K562 (cell line): ENCODE data around the gene PCDHA11. TPM values are rescaled to one million over a fixed set of nuclear protein-coding genes. Genes with fewer than 3 reads are reported as not detected.
"Not testable (repeated sequence)": the region's sequence is repeated elsewhere in the genome, so short reads cannot be mapped to it uniquely, and the experiment has no call there.

Source experiments
- ATAC-seq: fragments of 200-7000 bp; cut with Tn5 transposase; 3 replicates; pipeline ENCODE4 v1.9.1; 2020; ENCODE audit warnings: moderate library complexity
- BruUV-seq: library from RNA; stranded (reverse); fragments of 400-500 nt; replicated peaks from 2 replicates; lab custom pipeline; 2021; lab: Mats Ljungman, UMichigan
- CTCF ChIA-PET: fragments of 300-600 bp; formaldehyde crosslinking; extraction: SDS; loops from one replicate; lab custom pipeline; 2021; ENCODE audit warnings: low intra/inter-chr PET ratio; lab: Yijun Ruan, JAX
- POLR2A ChIA-PET: fragments of 300-600, 350-650 bp; sonication (Branson Sonifier 250); formaldehyde crosslinking; extraction: SDS; loops from one replicate; lab custom pipeline; 2021; ENCODE audit warnings: antibody characterized with exemption, inconsistent platforms; lab: Yijun Ruan, JAX
- DNase-seq, 4 experiments: peaks; one replicate each; pipeline versions ENCODE4 v3.0.0 to v3.0.0-alpha.2; 2011 to 2018; ENCODE audit warnings: low spot score in 3 of 4, mixed read lengths in 3 of 4; ENCODE audit errors: extremely low read depth in 1 of 4
- FAIRE-seq: peaks from 2 replicates; lab custom pipeline; 2011; peaks lifted over from hg19 to GRCh38; lab: Jason Lieb, UNC
- H2AFZ ChIP-seq: 2 replicates; pipeline ENCODE4 v1.6.0; 2011; ENCODE audit warnings: low read depth, low read length, control low read depth, inconsistent platforms
- H3K27ac ChIP-seq: fragments of 200-600 bp; 3 replicates; pipeline ENCODE4 v1.8.0; 2011; ENCODE audit warnings: low read depth, mild to moderate bottlenecking, control low read depth, inconsistent platforms, low read length, moderate library complexity, mixed read lengths; ENCODE audit errors: extremely low read depth
- H3K27me3 ChIP-seq, 2 experiments: fragments of 300-600 bp in 1 of 2; 2 replicates in 1 of 2; 3 replicates in 1 of 2; pipeline versions ENCODE4 v1.6.0 to v1.8.0; 2011; ENCODE audit warnings: inconsistent platforms in 2 of 2, low read length in 2 of 2, mild to moderate bottlenecking in 1 of 2, mixed read lengths in 1 of 2, moderate library complexity in 1 of 2; ENCODE audit not compliant: control insufficient read depth in 2 of 2, insufficient read depth in 2 of 2
- H3K36me3 ChIP-seq: fragments of 300-600 bp; 3 replicates; pipeline ENCODE4 v1.8.0; 2011; ENCODE audit warnings: mild to moderate bottlenecking, low read length, inconsistent platforms; ENCODE audit not compliant: control insufficient read depth, insufficient read depth
- H3K4me1 ChIP-seq, 2 experiments: fragments of 200-600 bp in 1 of 2; replicated peaks in 1 of 2; 2 replicates in 1 of 2; 3 replicates in 1 of 2; pipeline versions ENCODE4 v1.5.1 to v1.8.0; 2011; ENCODE audit warnings: inconsistent platforms in 2 of 2, low read length in 2 of 2, mild to moderate bottlenecking in 1 of 2, mixed read lengths in 1 of 2, moderate library complexity in 1 of 2; ENCODE audit not compliant: control insufficient read depth in 2 of 2, insufficient read depth in 2 of 2
- H3K4me2 ChIP-seq: 2 replicates; pipeline ENCODE4 v1.6.1; 2011; ENCODE audit warnings: low read length, control low read depth, inconsistent platforms, mixed read lengths; ENCODE audit not compliant: insufficient read depth
- H3K4me3 ChIP-seq: fragments of 200-600 bp; sonication (generic), shearing (Covaris generic); 2 replicates; pipeline ENCODE4 v1.5.1; 2016; ENCODE audit warnings: control low read depth, inconsistent platforms
- H3K79me2 ChIP-seq: fragments of 200-600 bp; 3 replicates; pipeline ENCODE4 v1.8.0; 2011; ENCODE audit warnings: low read length, inconsistent platforms; ENCODE audit not compliant: control insufficient read depth, insufficient read depth
- H3K9ac ChIP-seq, 2 experiments: 2 replicates each; pipeline versions ENCODE4 v1.6.0 to v1.6.1; 2011; ENCODE audit warnings: low read depth in 2 of 2, low read length in 2 of 2, control low read depth in 1 of 2, inconsistent platforms in 1 of 2, mild to moderate bottlenecking in 1 of 2, mixed read lengths in 1 of 2; ENCODE audit not compliant: insufficient read depth in 1 of 2
- H3K9me1 ChIP-seq: one replicate; pipeline ENCODE4 v1.6.0; 2011; ENCODE audit warnings: inconsistent platforms, mild to moderate bottlenecking, low read length, moderate library complexity; ENCODE audit not compliant: control insufficient read depth, insufficient read depth
- H3K9me3 ChIP-seq: replicated peaks from 2 replicates; pipeline ENCODE4 v1.5.1; 2011; ENCODE audit warnings: low read depth, low read length, inconsistent platforms; ENCODE audit not compliant: control insufficient read depth, insufficient read depth
- H4K20me1 ChIP-seq: replicated peaks from 2 replicates; pipeline ENCODE4 v1.6.1; 2011; ENCODE audit warnings: low read length, inconsistent platforms, mixed read lengths; ENCODE audit not compliant: control insufficient read depth, insufficient read depth
- ADNP ChIP-seq: fragments of 200-800 bp; sonication (Bioruptor generic); IDR thresholded peaks from 2 replicates; pipeline ENCODE4 v1.6.1; 2016; ENCODE audit warnings: missing genetic modification characterization, missing compliant biosample characterization
- AFF4 ChIP-seq: sonication (generic); formaldehyde crosslinking; IDR thresholded peaks from 2 replicates; pipeline ENCODE4 v1.8.0; 2023; ENCODE audit warnings: mild to moderate bottlenecking, missing genetic modification reagents
- EP400 ChIP-seq: fragments of 450-650 bp; IDR thresholded peaks from 2 replicates; pipeline ENCODE4 v1.6.1; 2017; ENCODE audit warnings: antibody characterized with exemption, mild to moderate bottlenecking, moderate library complexity
- GABPB1 ChIP-seq: sonication (generic); formaldehyde crosslinking; IDR thresholded peaks from 2 replicates; pipeline ENCODE4 v1.8.0; 2022; ENCODE audit warnings: mild to moderate bottlenecking, missing genetic modification reagents
- PATZ1 ChIP-seq: fragments of 250-450 bp; sonication (Bioruptor Pico); IDR thresholded peaks from 2 replicates; pipeline ENCODE4 v1.5.0; 2020; ENCODE audit warnings: mild to moderate bottlenecking, borderline replicate concordance
- SMAD4 ChIP-seq: fragments of 250-450 bp; sonication (Bioruptor Pico); conservative IDR thresholded peaks from 2 replicates; pipeline ENCODE4 v1.8.0; 2021; ENCODE audit warnings: inconsistent platforms, mild to moderate bottlenecking, moderate library complexity
- SP1 ChIP-seq: sonication (generic); formaldehyde crosslinking; IDR thresholded peaks from 2 replicates; pipeline ENCODE4 v1.8.1; 2022; ENCODE audit warnings: mild to moderate bottlenecking, missing genetic modification reagents
- TAF7 ChIP-seq: fragments of 450-650 bp; IDR thresholded peaks from 2 replicates; pipeline ENCODE4 v1.6.1; 2016; ENCODE audit warnings: missing genetic modification characterization, missing compliant biosample characterization
- ZNF140 ChIP-seq: fragments of 250-450 bp; sonication (Bioruptor Pico); IDR thresholded peaks from 2 replicates; pipeline ENCODE4 v1.8.0; 2021; ENCODE audit warnings: moderate library complexity, mild to moderate bottlenecking, inconsistent platforms
- ZNF24 ChIP-seq: fragments of 450-650 bp; IDR thresholded peaks from 2 replicates; pipeline ENCODE4 v1.6.1; 2016
- WGBS: fragments of 100-300 bp; shearing (Covaris generic); methylation state at CpG from one replicate; pipeline ENCODE4 v1.1.6; 2016; ENCODE audit warnings: low coverage, mixed read lengths; ENCODE audit not compliant: insufficient coverage; ENCODE audit errors: missing lambda C conversion rate; 5-methylcytosine and 5-hydroxymethylcytosine counted together
- in situ Hi-C: fragments of 300-500 bp; cut with MboI; formaldehyde crosslinking; loops from 4 replicates; pipeline ENCODE4 v1.15.0; 2018; ENCODE audit warnings: inconsistent platforms, mixed read lengths
- intact Hi-C: fragments of 100-400 bp; cut with micrococcal nuclease; formaldehyde crosslinking; loops from 2 replicates; pipeline ENCODE4 v1.14.2; 2022
- polyA plus RNA-seq, 8 experiments: library from polyadenylated mRNA; depleted of rRNA in 4 of 8; stranded (reverse) in 5 of 8; unstranded in 3 of 8; fragments of >200 nt; fragmentation: Nextera tagmentation in 2 of 8; fragmentation: Illumina TruSeq in 1 of 8; extraction: Ambion mirVana in 2 of 8; extraction: Trizol in 1 of 8; gene quantifications; 2 replicates each; pipeline versions ENCODE4 v1.2.1 to v1.2.3, GENCODE V29; 2011 to 2014; ENCODE audit warnings: inconsistent platforms in 1 of 8, missing spikeins in 1 of 8
- total RNA-seq, 7 experiments: library from RNA; depleted of rRNA in 6 of 7; stranded (reverse); fragments of >200 nt in 6 of 7; fragmentation: Illumina TruSeq in 2 of 7; extraction: Trizol in 2 of 7; gene quantifications; 2 replicates each; pipeline versions ENCODE4 v1.2.1 to v1.2.3, GENCODE V29; 2011 to 2021; ENCODE audit warnings: low replicate concordance in 1 of 7

Gene PCDHA11
- total and polyA plus RNA-seq, 9 of the 15 experiments (the other 6 are each of a cell fraction or from before 2014, with no cell fraction given): not detected

DNA sequence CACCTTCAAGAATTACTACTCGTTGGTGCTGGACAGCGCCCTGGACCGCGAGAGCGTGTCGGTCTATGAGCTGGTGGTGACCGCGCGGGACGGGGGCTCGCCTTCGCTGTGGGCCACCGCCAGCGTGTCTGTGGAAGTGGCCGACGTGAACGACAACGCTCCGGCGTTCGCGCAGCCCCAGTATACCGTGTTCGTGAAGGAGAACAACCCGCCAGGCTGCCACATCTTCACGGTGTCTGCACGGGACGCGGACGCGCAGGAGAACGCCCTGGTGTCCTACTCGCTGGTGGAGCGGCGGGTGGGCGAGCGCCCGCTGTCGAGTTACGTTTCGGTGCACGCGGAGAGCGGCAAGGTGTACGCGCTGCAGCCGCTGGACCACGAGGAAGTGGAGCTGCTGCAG lies 45.8 kb upstream of the PCDHA11 start:
- H3K36me3 ChIP-seq, POLR2A ChIA-PET, H3K9me3 ChIP-seq, BruUV-seq, H3K9me1 ChIP-seq, H3K9ac ChIP-seq, H3K4me3 ChIP-seq, H3K27me3 ChIP-seq, H3K27ac ChIP-seq, DNase-seq, CTCF ChIA-PET, intact Hi-C loops, H3K4me2 ChIP-seq, H4K20me1 ChIP-seq, FAIRE-seq, H2AFZ ChIP-seq, H3K79me2 ChIP-seq, ATAC-seq, in situ Hi-C loops: not testable (repeated sequence)
- peaks cover 0 to 16% of the 10 kb centered on the region in 2 experiments; a peak in 2 of 5 replicates for H3K4me1 ChIP-seq
- 33% methylated on average over 38 of the region's 48 CpGs for WGBS

DNA sequence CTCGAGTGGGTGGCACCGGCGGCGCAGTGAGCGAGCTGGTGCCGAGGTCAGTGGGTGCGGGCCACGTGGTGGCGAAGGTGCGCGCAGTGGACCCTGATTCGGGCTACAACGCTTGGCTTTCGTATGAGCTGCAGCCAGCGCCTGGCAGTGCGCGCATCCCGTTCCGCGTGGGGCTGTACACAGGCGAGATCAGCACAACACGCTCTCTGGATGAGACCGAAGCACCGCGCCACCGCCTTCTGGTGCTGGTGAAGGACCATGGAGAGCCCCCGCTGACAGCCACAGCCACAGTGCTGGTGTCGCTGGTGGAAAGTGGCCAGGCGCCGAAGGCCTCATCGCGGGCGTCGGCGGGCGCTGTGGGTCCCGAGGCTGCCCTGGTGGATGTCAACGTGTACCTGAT lies 45.3 kb upstream of the PCDHA11 start:
- Histone ChIP-seq H3K4me1 (peaks cover 0 to 17% of the 10 kb centered on the region in 2 experiments; a peak in 2 of 5 replicates), H3K36me3 (no peaks in the 10 kb centered on the region), H3K79me2 (no peaks in the 10 kb centered on the region), H3K9me1 (no peaks in the 10 kb centered on the region), H4K20me1 (no peaks in the 10 kb centered on the region), H3K9me3 (no peaks in the 10 kb centered on the region; the same call in 1 of the 2 replicates), H3K4me2 (no peak overlapping the region), H3K27me3 (no peaks in the 10 kb centered on the region), H3K27ac (no peak overlapping the region), H3K9ac (no peak overlapping the region), H2AFZ (no peak overlapping the region), H3K4me3 (no peak overlapping the region)
- DNase-seq (no peak), FAIRE-seq (no peak), ATAC-seq (no peak)
- no TSS peak for BruUV-seq
- in situ Hi-C loops (no loop called here), intact Hi-C loops (no loop called here)
- CTCF ChIA-PET: no interaction called here
- POLR2A ChIA-PET: no interaction called here
- WGBS: 20% methylated on average over 38 of the region's 38 CpGs
- no peak for TF ChIP-seq PATZ1
- no peak for TF ChIP-seq ADNP (tag)
- TF ChIP-seq TAF7 (tag): no peak
- no peak for TF ChIP-seq ZNF24
- TF ChIP-seq ZNF140: no peak
- no peak for TF ChIP-seq SP1 (CRISPR knock-in tag)
- TF ChIP-seq GABPB1: no peak
- no peak for TF ChIP-seq AFF4 (CRISPR knock-in tag)
- no peak for TF ChIP-seq EP400
- TF ChIP-seq SMAD4 (CRISPR knock-in tag): no peak
